ENCODE results near the gene SH3RF1. TPM values are rescaled to one million over a fixed set of nuclear protein-coding genes. Genes with fewer than 3 reads are reported as not detected.

Gene SH3RF1
- total RNA-seq, 1 experiment from 2014 or later: 16.6 TPM

DNA sequence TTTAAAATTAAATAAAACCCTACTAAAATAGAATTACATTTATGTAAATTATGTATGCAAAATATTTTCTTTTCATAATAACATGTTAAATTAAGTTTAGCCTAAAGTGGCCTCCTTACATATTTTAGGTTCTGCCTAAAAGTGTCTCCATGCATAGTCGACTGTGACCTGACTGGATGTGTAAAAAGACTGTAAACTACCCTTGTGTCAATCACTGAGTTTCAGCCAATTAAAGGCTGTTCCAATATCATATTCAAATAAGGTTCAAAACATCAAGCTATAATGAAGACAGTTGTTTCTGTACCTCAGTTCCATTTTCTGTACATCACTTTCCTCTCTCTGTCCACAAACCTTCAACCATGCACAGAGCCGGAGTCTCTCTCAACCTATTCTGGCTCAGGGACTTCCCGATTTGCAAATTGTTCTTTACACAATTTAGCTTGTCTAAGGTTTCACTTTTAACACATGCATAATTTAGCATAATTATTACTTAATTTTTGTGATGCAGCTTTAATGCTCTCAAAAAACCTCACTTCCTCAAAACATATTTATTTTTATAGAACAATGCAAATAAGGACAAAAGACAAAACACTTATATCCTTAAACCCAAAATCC is 60.1 kb downstream of the SH3RF1 start:
- H3K4me1 Mint-ChIP-seq: peaks cover 26% of the 10 kb centered on the region
- ChIA-PET POLR2A (no interaction called here), CTCF (interaction anchor here (0.7 kb wide), 2 partner anchors 58 to 162 kb away, joined by 4 to 6 read pairs; no protein-coding TSS in a partner anchor)
- ATAC-seq (no peak), DNase-seq (ENCODE audit: low spot score) (no peak)
- no peak overlapping the region for H3K27ac Mint-ChIP-seq
- H3K4me3 Mint-ChIP-seq: no peak overlapping the region
- TF ChIP-seq ZNF232 (CRISPR knock-in tag; IDR thresholded peaks at IDR 0.05): no peak
- TF ChIP-seq NR2C2 (CRISPR knock-in tag; IDR thresholded peaks at IDR 0.05): no peak
- TF ChIP-seq, protein P1, sequence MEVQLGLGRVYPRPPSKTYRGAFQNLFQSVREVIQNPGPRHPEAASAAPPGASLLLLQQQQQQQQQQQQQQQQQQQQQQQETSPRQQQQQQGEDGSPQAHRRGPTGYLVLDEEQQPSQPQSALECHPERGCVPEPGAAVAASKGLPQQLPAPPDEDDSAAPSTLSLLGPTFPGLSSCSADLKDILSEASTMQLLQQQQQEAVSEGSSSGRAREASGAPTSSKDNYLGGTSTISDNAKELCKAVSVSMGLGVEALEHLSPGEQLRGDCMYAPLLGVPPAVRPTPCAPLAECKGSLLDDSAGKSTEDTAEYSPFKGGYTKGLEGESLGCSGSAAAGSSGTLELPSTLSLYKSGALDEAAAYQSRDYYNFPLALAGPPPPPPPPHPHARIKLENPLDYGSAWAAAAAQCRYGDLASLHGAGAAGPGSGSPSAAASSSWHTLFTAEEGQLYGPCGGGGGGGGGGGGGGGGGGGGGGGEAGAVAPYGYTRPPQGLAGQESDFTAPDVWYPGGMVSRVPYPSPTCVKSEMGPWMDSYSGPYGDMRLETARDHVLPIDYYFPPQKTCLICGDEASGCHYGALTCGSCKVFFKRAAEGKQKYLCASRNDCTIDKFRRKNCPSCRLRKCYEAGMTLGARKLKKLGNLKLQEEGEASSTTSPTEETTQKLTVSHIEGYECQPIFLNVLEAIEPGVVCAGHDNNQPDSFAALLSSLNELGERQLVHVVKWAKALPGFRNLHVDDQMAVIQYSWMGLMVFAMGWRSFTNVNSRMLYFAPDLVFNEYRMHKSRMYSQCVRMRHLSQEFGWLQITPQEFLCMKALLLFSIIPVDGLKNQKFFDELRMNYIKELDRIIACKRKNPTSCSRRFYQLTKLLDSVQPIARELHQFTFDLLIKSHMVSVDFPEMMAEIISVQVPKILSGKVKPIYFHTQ (CRISPR knock-in tag; IDR thresholded peaks at IDR 0.05): no peak
- TF ChIP-seq HMGA2 (CRISPR knock-in tag; IDR thresholded peaks at IDR 0.05): no peak
- no peak for TF ChIP-seq PRDM15 (CRISPR knock-in tag; IDR thresholded peaks at IDR 0.05)
- TF ChIP-seq TP53 (CRISPR knock-in tag; IDR thresholded peaks at IDR 0.05): no peak
- TF ChIP-seq, protein P2, sequence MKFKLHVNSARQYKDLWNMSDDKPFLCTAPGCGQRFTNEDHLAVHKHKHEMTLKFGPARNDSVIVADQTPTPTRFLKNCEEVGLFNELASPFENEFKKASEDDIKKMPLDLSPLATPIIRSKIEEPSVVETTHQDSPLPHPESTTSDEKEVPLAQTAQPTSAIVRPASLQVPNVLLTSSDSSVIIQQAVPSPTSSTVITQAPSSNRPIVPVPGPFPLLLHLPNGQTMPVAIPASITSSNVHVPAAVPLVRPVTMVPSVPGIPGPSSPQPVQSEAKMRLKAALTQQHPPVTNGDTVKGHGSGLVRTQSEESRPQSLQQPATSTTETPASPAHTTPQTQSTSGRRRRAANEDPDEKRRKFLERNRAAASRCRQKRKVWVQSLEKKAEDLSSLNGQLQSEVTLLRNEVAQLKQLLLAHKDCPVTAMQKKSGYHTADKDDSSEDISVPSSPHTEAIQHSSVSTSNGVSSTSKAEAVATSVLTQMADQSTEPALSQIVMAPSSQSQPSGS (CRISPR knock-in tag; IDR thresholded peaks at IDR 0.05; ENCODE audit: borderline replicate concordance, low read depth): no peak
- TF ChIP-seq, protein P3, sequence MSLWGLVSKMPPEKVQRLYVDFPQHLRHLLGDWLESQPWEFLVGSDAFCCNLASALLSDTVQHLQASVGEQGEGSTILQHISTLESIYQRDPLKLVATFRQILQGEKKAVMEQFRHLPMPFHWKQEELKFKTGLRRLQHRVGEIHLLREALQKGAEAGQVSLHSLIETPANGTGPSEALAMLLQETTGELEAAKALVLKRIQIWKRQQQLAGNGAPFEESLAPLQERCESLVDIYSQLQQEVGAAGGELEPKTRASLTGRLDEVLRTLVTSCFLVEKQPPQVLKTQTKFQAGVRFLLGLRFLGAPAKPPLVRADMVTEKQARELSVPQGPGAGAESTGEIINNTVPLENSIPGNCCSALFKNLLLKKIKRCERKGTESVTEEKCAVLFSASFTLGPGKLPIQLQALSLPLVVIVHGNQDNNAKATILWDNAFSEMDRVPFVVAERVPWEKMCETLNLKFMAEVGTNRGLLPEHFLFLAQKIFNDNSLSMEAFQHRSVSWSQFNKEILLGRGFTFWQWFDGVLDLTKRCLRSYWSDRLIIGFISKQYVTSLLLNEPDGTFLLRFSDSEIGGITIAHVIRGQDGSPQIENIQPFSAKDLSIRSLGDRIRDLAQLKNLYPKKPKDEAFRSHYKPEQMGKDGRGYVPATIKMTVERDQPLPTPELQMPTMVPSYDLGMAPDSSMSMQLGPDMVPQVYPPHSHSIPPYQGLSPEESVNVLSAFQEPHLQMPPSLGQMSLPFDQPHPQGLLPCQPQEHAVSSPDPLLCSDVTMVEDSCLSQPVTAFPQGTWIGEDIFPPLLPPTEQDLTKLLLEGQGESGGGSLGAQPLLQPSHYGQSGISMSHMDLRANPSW (CRISPR knock-in tag; conservative IDR thresholded peaks at IDR 0.05; ENCODE audit: low read depth): no peak
- TF ChIP-seq ZNF121 (CRISPR knock-in tag; IDR thresholded peaks at IDR 0.05): no peak
- no peak for TF ChIP-seq PRRX2 (CRISPR knock-in tag; IDR thresholded peaks at IDR 0.05)
- no peak for TF ChIP-seq E2F4 (CRISPR knock-in tag; IDR thresholded peaks at IDR 0.05; ENCODE audit: borderline replicate concordance, low read depth)
- H3K9me3 Mint-ChIP-seq: peaks cover 28% of the 10 kb centered on the region
- H3K27me3 Mint-ChIP-seq (ENCODE audit: low read depth): no peaks in the 10 kb centered on the region
- H3K36me3 Mint-ChIP-seq: peaks cover 25% of the 10 kb centered on the region

DNA sequence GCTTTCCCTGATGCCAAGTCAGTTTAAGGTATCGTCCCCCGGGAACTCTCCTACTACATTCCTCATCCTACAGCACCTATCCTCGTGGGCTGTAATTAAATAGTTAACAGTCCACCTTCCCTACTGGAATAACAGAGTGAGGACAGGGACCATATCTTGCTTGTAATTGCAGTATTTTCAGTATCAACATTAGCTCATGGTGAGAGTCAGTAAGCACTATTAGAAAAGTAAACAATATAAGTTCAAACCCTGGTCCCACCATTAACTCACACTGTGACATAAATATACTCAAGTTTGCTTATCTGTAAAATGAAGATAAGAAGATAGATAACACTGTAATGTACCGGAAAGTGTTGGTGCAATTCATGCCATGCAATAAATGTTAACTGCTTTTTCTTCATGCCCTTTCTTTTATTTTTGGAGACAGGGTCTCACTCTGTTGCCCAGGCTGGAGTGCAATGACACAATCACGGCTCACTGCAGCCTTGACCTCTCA is 61.3 kb downstream of the SH3RF1 start:
- Mint-ChIP-seq H3K9me3 (peaks cover 17% of the 10 kb centered on the region), H3K27me3 (ENCODE audit: low read depth) (no peaks in the 10 kb centered on the region), H3K27ac (no peak overlapping the region), H3K4me3 (no peak overlapping the region), H3K36me3 (peaks cover 16% of the 10 kb centered on the region), H3K4me1 (peaks cover 26% of the 10 kb centered on the region)
- no peak for TF ChIP-seq KAT7 (CRISPR knock-in tag; IDR thresholded peaks at IDR 0.05; ENCODE audit: borderline replicate concordance)
- peak; percentile 50; the same call in 1 of the 2 replicates for TF ChIP-seq ZNF121 (CRISPR knock-in tag; IDR thresholded peaks at IDR 0.05)
- no peak for ATAC-seq
- no peak for DNase-seq (ENCODE audit: low spot score)
- POLR2A ChIA-PET: interaction anchor here (0.7 kb wide), 1 partner anchor 38 kb away, joined by 3 read pairs; no protein-coding TSS in a partner anchor
- CTCF ChIA-PET: interaction anchor here (0.8 kb wide), 1 partner anchor 29 kb away, joined by 3 read pairs; no protein-coding TSS in a partner anchor
